Endothelial cell of umbilical vein (primary cell): ENCODE measurements around the gene AACS. TPM values are rescaled to one million over a fixed set of nuclear protein-coding genes. Genes with fewer than 3 reads are reported as not detected.

Experiments
- BruUV-seq: library from RNA; stranded (reverse); fragments of 400-500 nt; replicated peaks from 2 replicates; lab custom pipeline; 2021; lab: Mats Ljungman, UMichigan
- CTCF ChIA-PET: fragments of 300-600, 350-600 bp; sonication (Branson Sonifier 250); formaldehyde crosslinking; loops from one replicate; lab custom pipeline; 2021; ENCODE audit warnings: antibody characterized with exemption, inconsistent platforms; lab: Charles Lee
- POLR2A ChIA-PET: fragments of 300-600, 350-600 bp; sonication (Branson Sonifier 250); formaldehyde crosslinking; loops from one replicate; lab custom pipeline; 2021; ENCODE audit warnings: antibody characterized with exemption, inconsistent platforms; lab: Charles Lee
- DNase-seq: peaks from one replicate; pipeline ENCODE4 v3.0.0-alpha.2; 2011; ENCODE audit warnings: low read depth, low spot score
- FAIRE-seq: peaks from 2 replicates; lab custom pipeline; 2011; peaks lifted over from hg19 to GRCh38; lab: Jason Lieb, UNC
- H2AFZ ChIP-seq: 2 replicates; pipeline ENCODE4 v1.6.0; 2012; ENCODE audit warnings: low read depth, low read length, control low read depth, inconsistent platforms
- H3K27ac ChIP-seq: 2 replicates; pipeline ENCODE4 v1.5.1; 2011; ENCODE audit warnings: low read depth, mild to moderate bottlenecking, control low read depth, low read length, moderate library complexity; ENCODE audit not compliant: insufficient read depth
- H3K27me3 ChIP-seq, 2 experiments: 2 replicates each; pipeline versions ENCODE4 v1.6.0 to v1.6.1; 2011; ENCODE audit warnings: low read length in 2 of 2, mixed read lengths in 1 of 2; ENCODE audit not compliant: control insufficient read depth in 2 of 2, insufficient read depth in 2 of 2
- H3K36me3 ChIP-seq, 2 experiments: 2 replicates in 1 of 2; 3 replicates in 1 of 2; pipeline ENCODE4 v1.5.1; 2011; ENCODE audit warnings: low read length in 2 of 2, mild to moderate bottlenecking in 1 of 2, moderate library complexity in 1 of 2; ENCODE audit not compliant: control insufficient read depth in 2 of 2, insufficient read depth in 2 of 2; ENCODE audit errors: extremely low read depth in 1 of 2
- H3K4me1 ChIP-seq: 3 replicates; pipeline ENCODE4 v1.5.1; 2011; ENCODE audit warnings: mild to moderate bottlenecking, low read length; ENCODE audit not compliant: control insufficient read depth, insufficient read depth; ENCODE audit errors: extremely low read depth
- H3K4me2 ChIP-seq: 2 replicates; pipeline ENCODE4 v1.6.1; 2011; ENCODE audit warnings: low read length, control low read depth, mixed read lengths; ENCODE audit not compliant: insufficient read depth
- H3K4me3 ChIP-seq, 3 experiments: fragments of 200-600 bp in 1 of 3; sonication (generic), shearing (Covaris generic) in 1 of 3; replicated peaks in 1 of 3; 2 replicates each; pipeline ENCODE4 v1.5.1; 2011 to 2016; ENCODE audit warnings: control low read depth in 3 of 3, low read length in 3 of 3, mild to moderate bottlenecking in 2 of 3, inconsistent platforms in 1 of 3, low read depth in 1 of 3, moderate library complexity in 1 of 3; ENCODE audit not compliant: insufficient read depth in 1 of 3
- H3K79me2 ChIP-seq: 2 replicates; pipeline ENCODE4 v1.6.0; 2012; ENCODE audit warnings: low read length, inconsistent platforms; ENCODE audit not compliant: control insufficient read depth, insufficient read depth
- H3K9ac ChIP-seq: replicated peaks from 2 replicates; pipeline ENCODE3; 2011; ENCODE audit warnings: low read length, control low read depth; ENCODE audit not compliant: insufficient read depth; ENCODE audit errors: extremely low read depth
- H3K9me1 ChIP-seq: replicated peaks from 3 replicates; pipeline ENCODE4 v1.6.0; 2011; ENCODE audit warnings: mild to moderate bottlenecking, low read length; ENCODE audit not compliant: control insufficient read depth, insufficient read depth; ENCODE audit errors: extremely low read depth
- H3K9me3 ChIP-seq: replicated peaks from 2 replicates; pipeline ENCODE4 v1.5.1; 2012; ENCODE audit warnings: low read length, inconsistent platforms; ENCODE audit not compliant: control insufficient read depth, insufficient read depth
- H4K20me1 ChIP-seq: replicated peaks from 2 replicates; pipeline ENCODE3; 2011; ENCODE audit warnings: mild to moderate bottlenecking, low read length; ENCODE audit not compliant: control insufficient read depth, insufficient read depth; ENCODE audit errors: extremely low read depth
- EZH2 ChIP-seq: IDR thresholded peaks from 2 replicates; pipeline ENCODE4 v1.6.1; 2012; ENCODE audit warnings: borderline replicate concordance, low read depth, mild to moderate bottlenecking, moderate library complexity, low read length, inconsistent platforms; ENCODE audit not compliant: severe bottlenecking
- GATA2 ChIP-seq: IDR thresholded peaks from 2 replicates; pipeline ENCODE4 v1.7.0; 2011; ENCODE audit warnings: low read depth, mild to moderate bottlenecking, moderate library complexity, mixed read lengths, low read length; ENCODE audit not compliant: insufficient read length, insufficient read depth
- JUN ChIP-seq: IDR thresholded peaks from 2 replicates; pipeline ENCODE4 v1.6.1; 2011; ENCODE audit warnings: borderline replicate concordance, low read depth; ENCODE audit not compliant: insufficient read length, insufficient read depth
- MYC ChIP-seq: IDR thresholded peaks from one replicate; pipeline ENCODE4 v1.6.1; 2011; ENCODE audit warnings: mild to moderate bottlenecking, low read depth, low read length
- POLR2A ChIP-seq: IDR thresholded peaks from 2 replicates; pipeline ENCODE4 v1.6.1; 2012; ENCODE audit warnings: low read depth, mild to moderate bottlenecking, control low read depth, low read length
- POLR2AphosphoS5 ChIP-seq: IDR thresholded peaks from 2 replicates; pipeline ENCODE4 v1.6.1; 2012; ENCODE audit warnings: low read depth, mild to moderate bottlenecking, control low read depth, low read length, moderate library complexity; ENCODE audit not compliant: insufficient read depth
- dilution Hi-C: fragments of 300-500 bp; cut with MboI; formaldehyde crosslinking; loops from one replicate; pipeline ENCODE4 v1.15.0; 2019; ENCODE audit warnings: low sequenced_read_pairs; ENCODE audit not compliant: extremely low pct_ligation_motif_present
- intact Hi-C: fragments of 100-400 bp; cut with micrococcal nuclease; formaldehyde crosslinking; loops from one replicate; pipeline ENCODE4 v1.10.0; 2022
- polyA plus RNA-seq, 4 experiments: library from polyadenylated mRNA; depleted of rRNA in 3 of 4; stranded (reverse) in 3 of 4; unstranded in 1 of 4; fragments of >200 nt; gene quantifications; 2 replicates each; pipeline versions ENCODE4 v1.2.1 to v1.2.3, GENCODE V29; 2011 to 2012; ENCODE audit warnings: missing spikeins in 1 of 4
- total RNA-seq: library from RNA; stranded (reverse); gene quantifications from 2 replicates; pipeline ENCODE4 v1.2.3, GENCODE V29; 2021
- TF ChIP-seq, protein P1 (sequence below): IDR thresholded peaks from 2 replicates; pipeline ENCODE4 v1.6.1; 2011; ENCODE audit not compliant: insufficient read depth, insufficient read length
- TF ChIP-seq, protein P2 (sequence below), 2 donors: IDR thresholded peaks; 1 replicate in 1 of 2; 2 replicates in 1 of 2; pipeline ENCODE4 v1.5.1; 2011; ENCODE audit warnings: low read length in 2 of 2, mild to moderate bottlenecking in 2 of 2, moderate library complexity in 2 of 2, control low read depth in 1 of 2, inconsistent platforms in 1 of 2, low read depth in 1 of 2; ENCODE audit not compliant: insufficient read depth in 1 of 2; ENCODE audit errors: extremely low read depth in 1 of 2

Gene AACS
- total and polyA plus RNA-seq, 2 donors (not counting 3 experiments of a cell fraction or from before 2014, with no cell fraction given) = 34.7 to 40.3 TPM

DNA sequence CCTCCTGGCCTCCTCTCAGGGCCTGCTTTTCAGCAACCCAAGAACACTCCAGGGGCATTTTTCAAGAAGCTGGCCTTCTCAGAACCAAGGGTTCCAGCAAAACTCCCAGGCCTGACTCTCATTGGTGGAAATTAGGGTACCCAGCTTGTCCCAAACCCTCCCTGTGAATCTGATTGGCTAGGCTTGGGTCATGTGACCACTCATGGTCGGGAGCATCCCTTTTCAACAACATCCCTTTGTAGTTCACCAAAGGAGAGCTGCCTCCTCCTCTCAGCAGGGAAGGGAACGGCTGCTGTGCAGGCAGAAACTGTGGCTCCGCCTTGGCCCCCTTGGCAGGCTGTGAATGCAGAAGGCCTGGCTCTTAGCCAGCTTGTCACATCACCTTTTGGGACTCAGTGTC is 94.5 kb downstream of the AACS start:
- Histone ChIP-seq H3K79me2 (no peaks in the 10 kb centered on the region), H2AFZ (no peak overlapping the region), H3K9me3 (no peaks in the 10 kb centered on the region), H3K4me2 (no peak overlapping the region), H4K20me1 (no peaks in the 10 kb centered on the region), H3K27ac (no peak overlapping the region), H3K4me1 (no peaks in the 10 kb centered on the region), H3K27me3 (no peaks in the 10 kb centered on the region), H3K36me3 (no peaks in the 10 kb centered on the region), H3K9me1 (no peaks in the 10 kb centered on the region), H3K4me3 (no peak overlapping the region), H3K9ac (no peak overlapping the region)
- dilution Hi-C loops = no loop called here
- no peak for FAIRE-seq
- BruUV-seq = no TSS peak
- DNase-seq = no peak
- no peak for TF ChIP-seq JUN
- TF ChIP-seq, protein P1, sequence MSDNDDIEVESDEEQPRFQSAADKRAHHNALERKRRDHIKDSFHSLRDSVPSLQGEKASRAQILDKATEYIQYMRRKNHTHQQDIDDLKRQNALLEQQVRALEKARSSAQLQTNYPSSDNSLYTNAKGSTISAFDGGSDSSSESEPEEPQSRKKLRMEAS = no peak
- TF ChIP-seq POLR2AphosphoS5 = no peak
- TF ChIP-seq POLR2A = no peak
- TF ChIP-seq EZH2 = no peak
- TF ChIP-seq, protein P2, sequence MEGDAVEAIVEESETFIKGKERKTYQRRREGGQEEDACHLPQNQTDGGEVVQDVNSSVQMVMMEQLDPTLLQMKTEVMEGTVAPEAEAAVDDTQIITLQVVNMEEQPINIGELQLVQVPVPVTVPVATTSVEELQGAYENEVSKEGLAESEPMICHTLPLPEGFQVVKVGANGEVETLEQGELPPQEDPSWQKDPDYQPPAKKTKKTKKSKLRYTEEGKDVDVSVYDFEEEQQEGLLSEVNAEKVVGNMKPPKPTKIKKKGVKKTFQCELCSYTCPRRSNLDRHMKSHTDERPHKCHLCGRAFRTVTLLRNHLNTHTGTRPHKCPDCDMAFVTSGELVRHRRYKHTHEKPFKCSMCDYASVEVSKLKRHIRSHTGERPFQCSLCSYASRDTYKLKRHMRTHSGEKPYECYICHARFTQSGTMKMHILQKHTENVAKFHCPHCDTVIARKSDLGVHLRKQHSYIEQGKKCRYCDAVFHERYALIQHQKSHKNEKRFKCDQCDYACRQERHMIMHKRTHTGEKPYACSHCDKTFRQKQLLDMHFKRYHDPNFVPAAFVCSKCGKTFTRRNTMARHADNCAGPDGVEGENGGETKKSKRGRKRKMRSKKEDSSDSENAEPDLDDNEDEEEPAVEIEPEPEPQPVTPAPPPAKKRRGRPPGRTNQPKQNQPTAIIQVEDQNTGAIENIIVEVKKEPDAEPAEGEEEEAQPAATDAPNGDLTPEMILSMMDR (IDR thresholded peaks at IDR 0.05; ENCODE audit: extremely low read depth in 1 of 2, insufficient read depth in 1 of 2, low read depth in 1 of 2, low read length in 2 of 2) = no peak
- TF ChIP-seq MYC = no peak
- TF ChIP-seq GATA2 = no peak
- ChIA-PET POLR2A (no interaction called here), CTCF (no interaction called here)
- intact Hi-C loops = loop anchor here (5.0 kb wide), 1 partner anchor 1973 kb away; no protein-coding TSS in a partner anchor
